Natural killer cell (primary cell): ENCODE data around the gene ARL8A. TPM values are rescaled to one million over a fixed set of nuclear protein-coding genes. Genes with fewer than 3 reads are reported as not detected.

Experiments used
- ATAC-seq, 3 donors: fragments of 150-1000 bp in 2 of 3; fragments of 200-7000 bp in 1 of 3; cut with Tn5 transposase; 1 replicate in 1 of 3; 2 replicates in 2 of 3; pipeline ENCODE4 v1.10.0; 2021; ENCODE audit warnings: mild to moderate bottlenecking in 2 of 3, moderate library complexity in 2 of 3
- DNase-seq, 2 donors: peaks; one replicate each; pipeline versions ENCODE4 v3.0.0 to v3.0.0-alpha.2; 2013 to 2021; ENCODE audit warnings: mixed read lengths in 1 of 2
- H3K27ac ChIP-seq: one replicate; pipeline ENCODE4 v1.5.1; 2013; ENCODE audit warnings: mild to moderate bottlenecking, low read length
- H3K27me3 ChIP-seq: one replicate; pipeline ENCODE4 v1.6.1; 2013; ENCODE audit warnings: low read length; ENCODE audit not compliant: control insufficient read depth, insufficient read depth
- H3K36me3 ChIP-seq: one replicate; pipeline ENCODE4 v1.6.1; 2013; ENCODE audit warnings: low read length; ENCODE audit not compliant: control insufficient read depth, insufficient read depth
- H3K4me1 ChIP-seq: one replicate; pipeline ENCODE4 v1.6.1; 2013; ENCODE audit warnings: low read length; ENCODE audit not compliant: control insufficient read depth, insufficient read depth
- H3K4me3 ChIP-seq: one replicate; pipeline ENCODE4 v1.5.1; 2013; ENCODE audit warnings: low read length
- H3K9me3 ChIP-seq: one replicate; pipeline ENCODE4 v1.6.1; 2013; ENCODE audit warnings: low read length; ENCODE audit not compliant: control insufficient read depth, insufficient read depth
- H3K27ac Mint-ChIP-seq, 2 donors: one replicate each; pipeline ENCODE4 v1.8.0; 2022; ENCODE audit warnings: mild to moderate bottlenecking in 2 of 2, mixed read lengths in 2 of 2, moderate library complexity in 1 of 2
- H3K27me3 Mint-ChIP-seq, 2 donors: one replicate each; pipeline ENCODE4 v1.8.0; 2022; ENCODE audit warnings: low read depth in 2 of 2, mixed read lengths in 2 of 2
- H3K36me3 Mint-ChIP-seq: one replicate; pipeline ENCODE4 v1.8.0; 2022; ENCODE audit warnings: mixed read lengths
- H3K4me1 Mint-ChIP-seq, 2 donors: one replicate each; pipeline ENCODE4 v1.8.0; 2022; ENCODE audit warnings: mixed read lengths in 2 of 2
- H3K4me3 Mint-ChIP-seq: one replicate; pipeline ENCODE4 v1.8.0; 2022; ENCODE audit warnings: mild to moderate bottlenecking, moderate library complexity, mixed read lengths
- H3K9me3 Mint-ChIP-seq, 2 donors: one replicate each; pipeline ENCODE4 v1.8.0; 2022; ENCODE audit warnings: mixed read lengths in 2 of 2
- CTCF ChIP-seq: fragments of 200-600 bp; IDR thresholded peaks from one replicate; pipeline ENCODE4 v1.8.0; 2022; ENCODE audit warnings: antibody characterized with exemption
- WGBS: methylation state at CpG from one replicate; pipeline ENCODE4 v1.1.7; 2013; ENCODE audit warnings: missing lambda C conversion rate; ENCODE audit not compliant: insufficient coverage; 5-methylcytosine and 5-hydroxymethylcytosine counted together
- intact Hi-C: fragments of 100-400 bp; cut with micrococcal nuclease; formaldehyde crosslinking; loops from one replicate; pipeline ENCODE4 v1.14.2; 2022
- total RNA-seq, 4 donors: library from RNA; stranded (reverse); fragments of 120-200 nt in 1 of 4; gene quantifications; one replicate each; pipeline versions ENCODE4 v1.2.3 to v1.2.4, GENCODE V29; 2013 to 2022

Gene ARL8A
- total RNA-seq, 3 donors from 2014 or later (not counting 1 experiment from before 2014, with no cell fraction given) = 109 to 120 (median 109) TPM

DNA sequence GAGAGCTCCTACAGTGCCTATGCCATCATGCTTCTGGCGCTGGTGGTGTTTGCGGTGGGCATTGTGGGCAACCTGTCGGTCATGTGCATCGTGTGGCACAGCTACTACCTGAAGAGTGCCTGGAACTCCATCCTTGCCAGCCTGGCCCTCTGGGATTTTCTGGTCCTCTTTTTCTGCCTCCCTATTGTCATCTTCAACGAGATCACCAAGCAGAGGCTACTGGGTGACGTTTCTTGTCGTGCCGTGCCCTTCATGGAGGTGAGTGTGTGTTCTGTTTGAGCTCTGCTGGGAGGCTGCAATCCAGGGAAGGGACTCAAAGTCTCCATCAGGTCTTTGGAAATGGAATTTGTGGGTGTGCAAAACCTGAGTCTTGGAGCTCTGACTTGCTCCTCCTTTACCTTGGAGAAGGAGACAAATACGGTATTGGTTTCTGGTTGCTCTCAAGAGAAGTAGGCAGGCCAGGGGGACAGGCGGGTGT lies 21.2 kb downstream of the ARL8A start:
- H3K4me1 Mint-ChIP-seq = no peaks in the 10 kb centered on the region
- Histone ChIP-seq H3K4me3 (no peak overlapping the region), H3K36me3 (no peaks in the 10 kb centered on the region), H3K4me1 (no peaks in the 10 kb centered on the region), H3K27me3 (no peaks in the 10 kb centered on the region), H3K27ac (no peak overlapping the region), H3K9me3 (no peaks in the 10 kb centered on the region)
- H3K36me3 Mint-ChIP-seq = no peaks in the 10 kb centered on the region
- ATAC-seq = no peak
- DNase-seq = no peak
- no peaks in the 10 kb centered on the region for H3K9me3 Mint-ChIP-seq
- H3K27me3 Mint-ChIP-seq = peaks cover 10% of the 10 kb centered on the region in 2 donors
- WGBS = 92% methylated on average over 10 of the region's 10 CpGs
- TF ChIP-seq CTCF = no peak
- no peak overlapping the region for H3K4me3 Mint-ChIP-seq
- no peak overlapping the region for H3K27ac Mint-ChIP-seq
- intact Hi-C loops = no loop called here

DNA sequence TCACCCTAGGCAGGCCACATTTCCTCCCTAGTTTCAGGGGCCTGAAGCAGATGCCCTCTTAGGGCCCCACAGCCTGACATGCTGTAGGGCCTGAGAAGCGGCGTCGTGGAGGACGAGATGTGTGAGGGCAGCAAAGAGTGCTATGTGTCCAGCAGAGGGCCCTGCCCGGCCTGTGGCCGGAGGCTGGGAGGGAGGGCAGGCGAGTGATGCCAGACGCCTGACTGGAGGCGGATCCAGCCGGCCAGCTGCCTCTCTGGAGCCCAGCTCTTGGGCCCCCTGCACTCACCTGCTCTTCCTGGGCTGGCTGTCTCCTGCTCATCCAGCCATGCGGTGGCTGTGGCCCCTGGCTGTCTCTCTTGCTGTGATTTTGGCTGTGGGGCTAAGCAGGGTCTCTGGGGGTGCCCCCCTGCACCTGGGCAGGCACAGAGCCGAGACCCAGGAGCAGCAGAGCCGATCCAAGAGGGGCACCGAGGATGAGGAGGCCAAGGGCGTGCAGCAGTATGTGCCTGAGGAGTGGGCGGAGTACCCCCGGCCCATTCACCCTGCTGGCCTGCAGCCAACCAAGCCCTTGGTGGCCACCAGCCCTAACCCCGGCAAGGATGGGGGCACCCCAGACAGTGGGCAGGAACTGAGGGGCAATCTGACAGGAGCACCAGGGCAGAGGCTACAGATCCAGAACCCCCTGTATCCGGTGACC lies 21.8 kb downstream of the ARL8A start, which contains the start of gene GPR37L1:
TSS of gene GPR37L1 (plus strand) at position 279 of the 697 bp plus-strand sequence. CDS start at position 326, 47 bp downstream.
- H3K9me3 ChIP-seq = no peaks in the 10 kb centered on the region
- Mint-ChIP-seq H3K4me3 (no peak within 1 kb of the TSS), H3K27ac (no peak within 1 kb of the TSS), H3K9me3 (no peaks in the 10 kb centered on the region), H3K27me3 (peaks cover 10% of the 10 kb centered on the region in 2 donors), H3K4me1 (no peaks in the 10 kb centered on the region), H3K36me3 (no peaks in the 10 kb centered on the region)
- 87% methylated on average over 19 of the region's 19 CpGs for WGBS
- intact Hi-C loops = no loop called here
- no peak for DNase-seq
- no peaks in the 10 kb centered on the region for H3K4me1 ChIP-seq
- H3K27me3 ChIP-seq = no peaks in the 10 kb centered on the region
- H3K4me3 ChIP-seq = no peak within 1 kb of the TSS
- no peak within 1 kb of the TSS for H3K27ac ChIP-seq
- no peak for TF ChIP-seq CTCF
- no peak for ATAC-seq
- no peaks in the 10 kb centered on the region for H3K36me3 ChIP-seq

GRCh38 chr1:202121006-202121405 lies 23.5 kb downstream of the ARL8A start:
- ATAC-seq (no peak), DNase-seq (no peak)
- no peak overlapping the region for H3K27ac ChIP-seq
- intact Hi-C loops = no loop called here
- no peaks in the 10 kb centered on the region for H3K9me3 ChIP-seq
- H3K4me1 Mint-ChIP-seq = no peaks in the 10 kb centered on the region
- H3K36me3 ChIP-seq = no peaks in the 10 kb centered on the region
- TF ChIP-seq CTCF = no peak
- H3K4me1 ChIP-seq = no peaks in the 10 kb centered on the region
- H3K27me3 ChIP-seq = no peaks in the 10 kb centered on the region
- H3K4me3 ChIP-seq = no peak overlapping the region
- no peak overlapping the region for H3K4me3 Mint-ChIP-seq
- WGBS = 79% methylated on average over 7 of the region's 7 CpGs
- H3K9me3 Mint-ChIP-seq = no peaks in the 10 kb centered on the region
- H3K36me3 Mint-ChIP-seq = no peaks in the 10 kb centered on the region
- no peak overlapping the region for H3K27ac Mint-ChIP-seq
- H3K27me3 Mint-ChIP-seq = peaks cover 10% of the 10 kb centered on the region in 2 donors
